SK-N-SH treated with all-trans-retinoic acid at 6 μM for 48 hours (cell line): ENCODE data around the gene ARID4B.
A peak's percentile ranks its signal among the peaks of the same experiment; 100 is the strongest.

Source experiments
- ATAC-seq: fragments of 200-7000 bp; cut with Tn5 transposase; 3 replicates; pipeline ENCODE4 v1.9.1; 2020; ENCODE audit warnings: mild to moderate bottlenecking, moderate library complexity
- ARNTL ChIP-seq: fragments of 450-650 bp; formaldehyde crosslinking; IDR thresholded peaks from 2 replicates; pipeline ENCODE4 v1.5.0; 2020; ENCODE audit warnings: low read depth, mild to moderate bottlenecking, moderate library complexity, borderline replicate concordance
- BACH2 ChIP-seq: fragments of 250-450 bp; sonication (Bioruptor Pico); IDR thresholded peaks from 2 replicates; pipeline ENCODE4 v1.9.0; 2021; ENCODE audit warnings: mild to moderate bottlenecking, borderline replicate concordance
- CSDC2 ChIP-seq: fragments of 250-450 bp; sonication (Bioruptor Pico); IDR thresholded peaks from 2 replicates; pipeline ENCODE4 v1.5.0; 2020; ENCODE audit warnings: mild to moderate bottlenecking, moderate library complexity
- CSRNP3 ChIP-seq: fragments of 250-450 bp; sonication (Bioruptor Pico); IDR thresholded peaks from 2 replicates; pipeline ENCODE4 v1.5.1; 2021; ENCODE audit warnings: mild to moderate bottlenecking, moderate library complexity
- ESRRG ChIP-seq: fragments of 250-450 bp; sonication (Bioruptor Pico); IDR thresholded peaks from 2 replicates; pipeline ENCODE4 v1.6.1; 2021; ENCODE audit warnings: mild to moderate bottlenecking
- GLIS3 ChIP-seq: fragments of 250-450 bp; sonication (Bioruptor Pico); IDR thresholded peaks from 2 replicates; pipeline ENCODE4 v1.5.0; 2020; ENCODE audit warnings: mild to moderate bottlenecking, moderate library complexity
- ISL1 ChIP-seq: fragments of 250-450 bp; sonication (Bioruptor Pico); IDR thresholded peaks from 2 replicates; pipeline ENCODE4 v2.1.2; 2022; ENCODE audit warnings: mild to moderate bottlenecking, moderate library complexity
- OSR1 ChIP-seq: fragments of 250-450 bp; sonication (Bioruptor Pico); IDR thresholded peaks from 2 replicates; pipeline ENCODE4 v1.8.0; 2022; ENCODE audit warnings: moderate library complexity, mild to moderate bottlenecking, inconsistent platforms
- RARB ChIP-seq: fragments of 250-450 bp; sonication (Bioruptor Pico); IDR thresholded peaks from 2 replicates; pipeline ENCODE4 v1.8.0; 2021; ENCODE audit warnings: mild to moderate bottlenecking, moderate library complexity
- SNAI2 ChIP-seq: fragments of 250-450 bp; sonication (Bioruptor Pico); IDR thresholded peaks from 2 replicates; pipeline ENCODE4 v1.5.0; 2020; ENCODE audit warnings: mild to moderate bottlenecking, moderate library complexity
- TOX ChIP-seq: fragments of 250-450 bp; sonication (Bioruptor Pico); IDR thresholded peaks from 2 replicates; pipeline ENCODE4 v1.8.0; 2021; ENCODE audit warnings: mild to moderate bottlenecking, moderate library complexity, borderline replicate concordance
- ZC3H10 ChIP-seq: fragments of 250-450 bp; sonication (Bioruptor Pico); IDR thresholded peaks from 2 replicates; pipeline ENCODE4 v1.5.1; 2021; ENCODE audit warnings: mild to moderate bottlenecking, moderate library complexity
- ZFP3 ChIP-seq: fragments of 250-450 bp; sonication (Bioruptor Pico); IDR thresholded peaks from 2 replicates; pipeline ENCODE4 v1.5.0; 2020; ENCODE audit warnings: mild to moderate bottlenecking, moderate library complexity
- ZFP30 ChIP-seq: fragments of 450-650 bp; formaldehyde crosslinking; IDR thresholded peaks from 2 replicates; pipeline ENCODE4 v1.5.0; 2022; ENCODE audit warnings: mild to moderate bottlenecking, moderate library complexity
- ZNF565 ChIP-seq: fragments of 450-650 bp; formaldehyde crosslinking; conservative IDR thresholded peaks from 2 replicates; pipeline ENCODE4 v1.5.0; 2020; ENCODE audit warnings: low read depth, mild to moderate bottlenecking, moderate library complexity
- ZNF70 ChIP-seq: fragments of 450-650 bp; formaldehyde crosslinking; IDR thresholded peaks from 2 replicates; pipeline ENCODE4 v1.5.0; 2020; ENCODE audit warnings: mild to moderate bottlenecking, moderate library complexity
- TF ChIP-seq, protein P1 (sequence below): fragments of 250-450 bp; sonication (Bioruptor Pico); IDR thresholded peaks from 2 replicates; pipeline ENCODE4 v1.8.0; 2020; ENCODE audit warnings: mild to moderate bottlenecking, moderate library complexity, borderline replicate concordance
- TF ChIP-seq, protein P2 (sequence below): fragments of 250-450 bp; sonication (Bioruptor Pico); IDR thresholded peaks from 2 replicates; pipeline ENCODE4 v1.5.0; 2020; ENCODE audit warnings: mild to moderate bottlenecking, moderate library complexity
- TF ChIP-seq, protein P3 (sequence below): fragments of 250-450 bp; sonication (Bioruptor Pico); IDR thresholded peaks from 2 replicates; pipeline ENCODE4 v1.5.1; 2020; ENCODE audit warnings: low read depth, mild to moderate bottlenecking, moderate library complexity
- TF ChIP-seq, protein P4 (sequence below): fragments of 250-450 bp; sonication (Bioruptor Pico); IDR thresholded peaks from 2 replicates; pipeline ENCODE4 v1.8.0; 2021; ENCODE audit warnings: low read depth, mild to moderate bottlenecking, moderate library complexity, borderline replicate concordance

Gene ARID4B

DNA sequence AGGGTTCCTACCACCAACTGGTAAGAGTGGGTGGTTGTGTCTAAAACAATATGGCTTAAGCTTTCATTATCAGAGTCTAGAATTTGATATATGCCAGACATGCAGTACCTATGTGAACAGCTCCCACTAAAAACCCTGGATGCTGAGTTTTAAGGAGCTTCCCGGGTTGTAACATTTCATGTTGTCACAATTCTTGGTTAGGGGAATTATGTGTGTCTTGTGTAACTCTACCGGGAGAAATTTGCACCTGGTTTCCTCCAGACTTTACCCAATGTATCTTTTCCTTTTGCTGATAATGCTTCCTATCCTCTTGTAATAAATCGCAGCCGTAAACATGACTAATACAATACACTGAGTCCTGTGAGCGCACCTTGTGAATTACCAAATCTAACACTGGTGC is 48.3 kb downstream of the ARID4B start (continued):
- TF ChIP-seq, protein P1, sequence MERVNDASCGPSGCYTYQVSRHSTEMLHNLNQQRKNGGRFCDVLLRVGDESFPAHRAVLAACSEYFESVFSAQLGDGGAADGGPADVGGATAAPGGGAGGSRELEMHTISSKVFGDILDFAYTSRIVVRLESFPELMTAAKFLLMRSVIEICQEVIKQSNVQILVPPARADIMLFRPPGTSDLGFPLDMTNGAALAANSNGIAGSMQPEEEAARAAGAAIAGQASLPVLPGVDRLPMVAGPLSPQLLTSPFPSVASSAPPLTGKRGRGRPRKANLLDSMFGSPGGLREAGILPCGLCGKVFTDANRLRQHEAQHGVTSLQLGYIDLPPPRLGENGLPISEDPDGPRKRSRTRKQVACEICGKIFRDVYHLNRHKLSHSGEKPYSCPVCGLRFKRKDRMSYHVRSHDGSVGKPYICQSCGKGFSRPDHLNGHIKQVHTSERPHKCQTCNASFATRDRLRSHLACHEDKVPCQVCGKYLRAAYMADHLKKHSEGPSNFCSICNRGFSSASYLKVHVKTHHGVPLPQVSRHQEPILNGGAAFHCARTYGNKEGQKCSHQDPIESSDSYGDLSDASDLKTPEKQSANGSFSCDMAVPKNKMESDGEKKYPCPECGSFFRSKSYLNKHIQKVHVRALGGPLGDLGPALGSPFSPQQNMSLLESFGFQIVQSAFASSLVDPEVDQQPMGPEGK (CRISPR knock-in tag): no peak

GRCh38 chr1:235278915-235279292 is 49.1 kb downstream of the ARID4B start:
- TF ChIP-seq GLIS3 (CRISPR knock-in tag) (no peak), OSR1 (CRISPR knock-in tag) (no peak), CSRNP3 (CRISPR knock-in tag) (no peak), ESRRG (CRISPR knock-in tag) (no peak), BACH2 (CRISPR knock-in tag) (no peak), TOX (CRISPR knock-in tag) (no peak), RARB (no peak), ZFP3 (CRISPR knock-in tag) (no peak), ZFP30 (CRISPR knock-in tag) (no peak)
- TF ChIP-seq, protein P1 (CRISPR knock-in tag): no peak
- no peak for ATAC-seq

GRCh38 chr1:235278233-235278914 is 49.6 kb downstream of the ARID4B start:
- no peak for ATAC-seq
- TF ChIP-seq ZNF565 (CRISPR knock-in tag): no peak
- TF ChIP-seq, protein P2, sequence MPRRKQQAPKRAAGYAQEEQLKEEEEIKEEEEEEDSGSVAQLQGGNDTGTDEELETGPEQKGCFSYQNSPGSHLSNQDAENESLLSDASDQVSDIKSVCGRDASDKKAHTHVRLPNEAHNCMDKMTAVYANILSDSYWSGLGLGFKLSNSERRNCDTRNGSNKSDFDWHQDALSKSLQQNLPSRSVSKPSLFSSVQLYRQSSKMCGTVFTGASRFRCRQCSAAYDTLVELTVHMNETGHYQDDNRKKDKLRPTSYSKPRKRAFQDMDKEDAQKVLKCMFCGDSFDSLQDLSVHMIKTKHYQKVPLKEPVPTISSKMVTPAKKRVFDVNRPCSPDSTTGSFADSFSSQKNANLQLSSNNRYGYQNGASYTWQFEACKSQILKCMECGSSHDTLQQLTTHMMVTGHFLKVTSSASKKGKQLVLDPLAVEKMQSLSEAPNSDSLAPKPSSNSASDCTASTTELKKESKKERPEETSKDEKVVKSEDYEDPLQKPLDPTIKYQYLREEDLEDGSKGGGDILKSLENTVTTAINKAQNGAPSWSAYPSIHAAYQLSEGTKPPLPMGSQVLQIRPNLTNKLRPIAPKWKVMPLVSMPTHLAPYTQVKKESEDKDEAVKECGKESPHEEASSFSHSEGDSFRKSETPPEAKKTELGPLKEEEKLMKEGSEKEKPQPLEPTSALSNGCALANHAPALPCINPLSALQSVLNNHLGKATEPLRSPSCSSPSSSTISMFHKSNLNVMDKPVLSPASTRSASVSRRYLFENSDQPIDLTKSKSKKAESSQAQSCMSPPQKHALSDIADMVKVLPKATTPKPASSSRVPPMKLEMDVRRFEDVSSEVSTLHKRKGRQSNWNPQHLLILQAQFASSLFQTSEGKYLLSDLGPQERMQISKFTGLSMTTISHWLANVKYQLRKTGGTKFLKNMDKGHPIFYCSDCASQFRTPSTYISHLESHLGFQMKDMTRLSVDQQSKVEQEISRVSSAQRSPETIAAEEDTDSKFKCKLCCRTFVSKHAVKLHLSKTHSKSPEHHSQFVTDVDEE (CRISPR knock-in tag): no peak
- no peak for TF ChIP-seq ISL1 (CRISPR knock-in tag)
- no peak for TF ChIP-seq ZFP3 (CRISPR knock-in tag)
- no peak for TF ChIP-seq SNAI2
- TF ChIP-seq RARB: no peak
- no peak for TF ChIP-seq GLIS3 (CRISPR knock-in tag)
- no peak for TF ChIP-seq ARNTL (CRISPR knock-in tag)
- no peak for TF ChIP-seq ZC3H10 (CRISPR knock-in tag)
- TF ChIP-seq OSR1 (CRISPR knock-in tag): no peak
- no peak for TF ChIP-seq TOX (CRISPR knock-in tag)
- no peak for TF ChIP-seq BACH2 (CRISPR knock-in tag)
- no peak for TF ChIP-seq CSDC2
- TF ChIP-seq, protein P3, sequence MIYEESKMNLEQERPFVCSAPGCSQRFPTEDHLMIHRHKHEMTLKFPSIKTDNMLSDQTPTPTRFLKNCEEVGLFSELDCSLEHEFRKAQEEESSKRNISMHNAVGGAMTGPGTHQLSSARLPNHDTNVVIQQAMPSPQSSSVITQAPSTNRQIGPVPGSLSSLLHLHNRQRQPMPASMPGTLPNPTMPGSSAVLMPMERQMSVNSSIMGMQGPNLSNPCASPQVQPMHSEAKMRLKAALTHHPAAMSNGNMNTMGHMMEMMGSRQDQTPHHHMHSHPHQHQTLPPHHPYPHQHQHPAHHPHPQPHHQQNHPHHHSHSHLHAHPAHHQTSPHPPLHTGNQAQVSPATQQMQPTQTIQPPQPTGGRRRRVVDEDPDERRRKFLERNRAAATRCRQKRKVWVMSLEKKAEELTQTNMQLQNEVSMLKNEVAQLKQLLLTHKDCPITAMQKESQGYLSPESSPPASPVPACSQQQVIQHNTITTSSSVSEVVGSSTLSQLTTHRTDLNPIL (CRISPR knock-in tag): no peak
- TF ChIP-seq ZFP30 (CRISPR knock-in tag): no peak

DNA sequence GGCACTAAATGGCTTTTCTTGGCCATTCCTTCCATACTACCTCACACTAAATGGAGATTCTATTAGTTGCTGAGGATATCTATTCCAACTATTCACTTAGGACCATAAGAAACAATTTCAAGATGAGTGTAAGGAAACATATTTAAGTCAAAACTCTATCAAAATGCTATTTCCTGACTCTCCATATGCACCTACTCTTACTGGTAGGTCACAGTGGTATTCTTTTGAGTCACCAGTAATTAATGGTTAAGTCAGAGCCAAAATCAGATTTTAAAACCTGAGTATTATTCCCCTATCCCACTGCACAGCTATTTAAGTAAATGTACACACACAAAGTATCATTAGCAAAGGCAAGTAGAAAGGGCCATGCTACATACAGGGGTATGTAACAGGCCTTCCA is 50.3 kb downstream of the ARID4B start:
- ATAC-seq: peak; percentile 17; the same call in 1 of the 3 replicates
- TF ChIP-seq ZNF70 (no peak), OSR1 (CRISPR knock-in tag) (no peak), ZFP3 (CRISPR knock-in tag) (no peak), CSDC2 (no peak), TOX (CRISPR knock-in tag) (no peak), ZC3H10 (CRISPR knock-in tag) (no peak), ISL1 (CRISPR knock-in tag) (no peak), RARB (no peak), SNAI2 (no peak), ARNTL (CRISPR knock-in tag) (no peak), ZNF565 (CRISPR knock-in tag) (no peak)
- TF ChIP-seq, protein P4, sequence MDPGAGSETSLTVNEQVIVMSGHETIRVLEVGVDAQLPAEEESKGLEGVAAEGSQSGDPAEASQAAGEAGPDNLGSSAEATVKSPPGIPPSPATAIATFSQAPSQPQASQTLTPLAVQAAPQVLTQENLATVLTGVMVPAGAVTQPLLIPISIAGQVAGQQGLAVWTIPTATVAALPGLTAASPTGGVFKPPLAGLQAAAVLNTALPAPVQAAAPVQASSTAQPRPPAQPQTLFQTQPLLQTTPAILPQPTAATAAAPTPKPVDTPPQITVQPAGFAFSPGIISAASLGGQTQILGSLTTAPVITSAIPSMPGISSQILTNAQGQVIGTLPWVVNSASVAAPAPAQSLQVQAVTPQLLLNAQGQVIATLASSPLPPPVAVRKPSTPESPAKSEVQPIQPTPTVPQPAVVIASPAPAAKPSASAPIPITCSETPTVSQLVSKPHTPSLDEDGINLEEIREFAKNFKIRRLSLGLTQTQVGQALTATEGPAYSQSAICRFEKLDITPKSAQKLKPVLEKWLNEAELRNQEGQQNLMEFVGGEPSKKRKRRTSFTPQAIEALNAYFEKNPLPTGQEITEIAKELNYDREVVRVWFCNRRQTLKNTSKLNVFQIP: no peak
